ENCODE data around the gene ZBTB7A.

DNA sequence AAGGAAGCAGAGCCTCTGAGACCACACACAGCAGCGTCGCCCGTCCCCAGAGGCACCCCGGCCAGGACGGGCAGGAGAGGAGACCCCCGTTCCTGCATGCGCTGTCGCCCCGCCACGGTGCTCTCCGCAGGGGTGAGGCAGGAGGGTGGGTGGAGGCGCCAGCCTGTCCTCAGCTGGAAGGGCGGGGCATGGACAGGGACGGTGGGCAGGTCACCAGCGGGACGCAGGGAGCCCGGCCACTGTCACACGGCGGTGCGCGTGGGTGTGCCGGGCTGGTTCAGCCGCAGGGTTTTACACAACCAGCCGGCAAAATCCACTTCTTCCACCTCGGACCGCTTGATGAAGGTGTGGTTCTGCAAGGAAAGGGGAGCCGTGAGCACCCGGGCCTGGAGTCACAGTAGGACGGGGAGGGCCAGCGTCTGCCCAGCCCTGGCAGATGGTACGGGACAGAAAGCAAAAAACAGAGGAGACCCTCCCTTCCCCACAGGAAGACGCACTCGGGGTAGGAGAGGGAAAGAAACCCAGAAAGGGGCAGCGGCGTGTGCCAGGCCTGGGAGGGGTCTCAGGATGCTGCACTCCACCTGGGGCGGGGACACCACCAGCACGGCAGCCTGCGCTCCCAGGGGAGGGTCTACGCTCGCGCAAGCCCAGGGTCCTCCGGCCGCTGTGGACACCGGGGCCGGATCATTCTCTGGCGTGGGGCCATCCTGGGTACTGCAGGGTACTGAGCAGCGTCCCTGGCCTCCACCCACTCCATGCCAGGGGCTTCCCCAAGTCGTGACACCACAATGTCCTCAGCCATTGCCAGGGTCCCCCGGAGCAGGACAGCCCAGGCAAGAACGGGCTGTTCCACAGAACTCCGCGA lies 23.9 kb upstream of the ZBTB7A start:
- TF ChIP-seq CTCF (IDR thresholded peaks at IDR 0.05) (no peak), POLR2A (IDR thresholded peaks at IDR 0.05) (no peak), EP300 (IDR thresholded peaks at IDR 0.05) (no peak), POLR2AphosphoS5 (IDR thresholded peaks at IDR 0.05) (no peak)
